Colonic mucosa (tissue), 4 donors: Measurements from ENCODE around the gene PSMC6. TPM values are rescaled to one million over a fixed set of nuclear protein-coding genes. Genes with fewer than 3 reads are reported as not detected.
A peak's percentile ranks its signal among the peaks of the same experiment; 100 is the strongest.

Experiments
- DNase-seq: peaks from one replicate; pipeline ENCODE4 v3.0.0-alpha.2; 2020
- H3K27ac ChIP-seq: fragments of 200-600 bp; one replicate; pipeline ENCODE4 v1.8.0; 2021
- H3K27me3 ChIP-seq: fragments of 200-600 bp; one replicate; pipeline ENCODE4 v1.8.0; 2021
- H3K36me3 ChIP-seq: fragments of 200-600 bp; one replicate; pipeline ENCODE4 v1.8.0; 2021
- H3K4me1 ChIP-seq: fragments of 200-600 bp; one replicate; pipeline ENCODE4 v1.8.0; 2021; ENCODE audit warnings: mild to moderate bottlenecking
- H3K4me3 ChIP-seq: fragments of 200-600 bp; one replicate; pipeline ENCODE4 v1.8.0; 2021
- H3K9ac ChIP-seq, 2 donors: one replicate each; pipeline ENCODE4 v1.7.0; 2013; ENCODE audit warnings: control low read depth in 2 of 2, low read depth in 2 of 2, low read length in 2 of 2
- H3K9me3 ChIP-seq: fragments of 200-600 bp; one replicate; pipeline ENCODE4 v1.8.0; 2021
- intact Hi-C: fragments of 100-400 bp; cut with DNase I; formaldehyde crosslinking; loops from one replicate; pipeline ENCODE4 v1.14.1; 2022
- total RNA-seq, 2 donors: library from RNA; stranded (reverse); fragmentation: NEBNext Ultra II Directional in 1 of 2; extraction: Animal tissue kit (Norgen Biotek cat#: 25700) in 1 of 2; gene quantifications; one replicate each; pipeline ENCODE4 v1.2.1, GENCODE V29; 2021
- TF ChIP-seq, protein P1 (sequence below): fragments of 200-600 bp; IDR thresholded peaks from one replicate; pipeline ENCODE4 v1.8.0; 2022; ENCODE audit warnings: antibody characterized with exemption, mild to moderate bottlenecking
- donor health status: healthy.
- donor health status: DM: no; HTN: no; CAD: no.
- donor health status: DM: no; HTN: no; CAD: no.

Gene PSMC6
- total RNA-seq, 2 donors from 2014 or later: 71.1 to 76.8 TPM

DNA sequence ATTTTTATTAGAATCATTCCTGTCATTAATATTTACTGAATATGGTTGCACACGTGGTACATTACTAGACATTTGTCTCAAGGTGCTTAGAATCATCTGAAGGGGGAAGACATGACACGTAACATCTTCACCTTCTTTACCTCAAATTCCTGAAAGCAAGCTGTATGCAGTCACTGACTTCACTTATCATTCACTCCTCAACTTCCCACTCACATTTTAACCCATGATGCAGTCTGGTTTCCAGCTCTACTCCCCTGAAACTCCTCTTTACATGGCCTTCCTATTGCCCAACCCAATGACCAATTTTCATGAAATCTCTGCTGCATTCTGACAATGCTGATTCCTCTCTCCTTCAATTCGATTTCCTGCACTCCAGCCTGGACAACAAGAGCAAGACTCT is 5.8 kb upstream of the PSMC6 start:
- no peaks in the 10 kb centered on the region for H3K4me1 ChIP-seq
- TF ChIP-seq, protein P1, sequence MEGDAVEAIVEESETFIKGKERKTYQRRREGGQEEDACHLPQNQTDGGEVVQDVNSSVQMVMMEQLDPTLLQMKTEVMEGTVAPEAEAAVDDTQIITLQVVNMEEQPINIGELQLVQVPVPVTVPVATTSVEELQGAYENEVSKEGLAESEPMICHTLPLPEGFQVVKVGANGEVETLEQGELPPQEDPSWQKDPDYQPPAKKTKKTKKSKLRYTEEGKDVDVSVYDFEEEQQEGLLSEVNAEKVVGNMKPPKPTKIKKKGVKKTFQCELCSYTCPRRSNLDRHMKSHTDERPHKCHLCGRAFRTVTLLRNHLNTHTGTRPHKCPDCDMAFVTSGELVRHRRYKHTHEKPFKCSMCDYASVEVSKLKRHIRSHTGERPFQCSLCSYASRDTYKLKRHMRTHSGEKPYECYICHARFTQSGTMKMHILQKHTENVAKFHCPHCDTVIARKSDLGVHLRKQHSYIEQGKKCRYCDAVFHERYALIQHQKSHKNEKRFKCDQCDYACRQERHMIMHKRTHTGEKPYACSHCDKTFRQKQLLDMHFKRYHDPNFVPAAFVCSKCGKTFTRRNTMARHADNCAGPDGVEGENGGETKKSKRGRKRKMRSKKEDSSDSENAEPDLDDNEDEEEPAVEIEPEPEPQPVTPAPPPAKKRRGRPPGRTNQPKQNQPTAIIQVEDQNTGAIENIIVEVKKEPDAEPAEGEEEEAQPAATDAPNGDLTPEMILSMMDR: no peak
- H3K9ac ChIP-seq: no peak overlapping the region
- H3K27me3 ChIP-seq: no peaks in the 10 kb centered on the region
- intact Hi-C loops: no loop called here
- no peak overlapping the region for H3K4me3 ChIP-seq
- no peaks in the 10 kb centered on the region for H3K9me3 ChIP-seq
- peak overlapping the region; percentile 56 for H3K27ac ChIP-seq
- H3K36me3 ChIP-seq: no peaks in the 10 kb centered on the region
- DNase-seq: no peak

GRCh38 chr14:52703225-52703624 is 3.8 kb upstream of the PSMC6 start:
- Histone ChIP-seq H3K4me3 (no peak overlapping the region), H3K4me1 (no peaks in the 10 kb centered on the region), H3K36me3 (no peaks in the 10 kb centered on the region), H3K9me3 (no peaks in the 10 kb centered on the region), H3K27ac (peak overlapping the region; percentile 26), H3K27me3 (no peaks in the 10 kb centered on the region), H3K9ac (no peak overlapping the region)
- TF ChIP-seq, protein P1: no peak
- peak; percentile 64 for DNase-seq
- intact Hi-C loops: no loop called here

- intact Hi-C loops: no loop called here
- Histone ChIP-seq H3K4me1 (no peaks in the 10 kb centered on the region), H3K27ac (peak overlapping the region; percentile 26), H3K9ac (no peak overlapping the region), H3K36me3 (peaks cover under 1% of the 10 kb centered on the region), H3K9me3 (no peaks in the 10 kb centered on the region), H3K27me3 (no peaks in the 10 kb centered on the region), H3K4me3 (no peak overlapping the region)
- TF ChIP-seq, protein P1: no peak
- no peak for DNase-seq
Measured at GRCh38 chr14:52703664-52704063, 3.3 kb upstream of the PSMC6 start.

GRCh38 chr14:52706286-52706685 is 714 bp upstream of the PSMC6 start:
- H3K9ac ChIP-seq: peak overlapping the region in 1 of 2 donors; percentile 87
- TF ChIP-seq, protein P1: no peak
- H3K4me3 ChIP-seq: peak overlapping the region; percentile 70
- peak overlapping the region; percentile 79 for H3K27ac ChIP-seq
- no peak for DNase-seq
- no peaks in the 10 kb centered on the region for H3K4me1 ChIP-seq
- H3K9me3 ChIP-seq: no peaks in the 10 kb centered on the region
- intact Hi-C loops: no loop called here
- no peaks in the 10 kb centered on the region for H3K27me3 ChIP-seq
- H3K36me3 ChIP-seq: peaks cover 5% of the 10 kb centered on the region

DNA sequence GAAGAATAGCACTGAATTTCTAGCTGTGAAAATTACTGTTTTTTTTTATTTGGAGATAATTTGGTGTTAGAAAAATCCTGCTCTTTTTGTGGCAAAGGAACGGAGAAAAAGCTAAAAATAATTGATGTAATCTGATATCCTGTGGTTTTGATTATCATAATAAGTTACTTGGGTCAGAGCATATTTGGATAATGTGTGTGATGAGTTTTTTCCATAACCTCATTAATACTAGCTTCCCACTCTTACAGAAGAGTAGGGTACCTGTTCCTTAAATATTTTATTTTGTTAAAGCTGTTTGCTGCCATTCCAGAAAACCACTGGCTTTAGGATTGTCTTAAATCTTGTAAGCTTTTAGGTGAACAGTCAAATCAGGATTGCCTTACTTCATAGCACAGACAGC is 4.7 kb downstream of the PSMC6 start:
- H3K36me3 ChIP-seq: peaks cover 24% of the 10 kb centered on the region
- no peak overlapping the region for H3K9ac ChIP-seq
- no peak overlapping the region for H3K4me3 ChIP-seq
- intact Hi-C loops: no loop called here
- TF ChIP-seq, protein P1: no peak
- no peaks in the 10 kb centered on the region for H3K27me3 ChIP-seq
- H3K27ac ChIP-seq: no peak overlapping the region
- no peak for DNase-seq
- no peaks in the 10 kb centered on the region for H3K4me1 ChIP-seq
- H3K9me3 ChIP-seq: no peaks in the 10 kb centered on the region

DNA sequence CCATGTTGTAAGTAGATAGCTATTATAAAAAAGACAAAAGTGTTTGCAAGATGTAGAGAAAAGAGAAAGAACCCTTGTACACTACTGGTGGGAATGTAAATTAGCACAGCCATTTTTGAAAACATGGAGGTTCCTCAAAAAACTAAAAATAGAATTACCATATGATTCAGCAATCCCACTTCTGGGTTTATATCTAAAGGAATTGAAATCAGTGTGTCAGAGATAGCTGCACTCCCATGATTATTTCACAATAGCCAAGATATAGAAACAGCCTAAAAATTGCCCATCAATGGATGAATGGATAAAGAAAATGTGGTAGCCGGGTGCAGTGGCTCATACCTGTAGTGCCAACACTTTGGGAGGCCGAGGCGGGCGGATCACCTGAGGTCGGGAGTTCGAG is 9.2 kb downstream of the PSMC6 start:
- no peak for DNase-seq

More for the DNA sequence above, 9.2 kb downstream of the PSMC6 start:
- Histone ChIP-seq H3K4me1 (no peaks in the 10 kb centered on the region), H3K9ac (no peak overlapping the region), H3K4me3 (no peak overlapping the region), H3K36me3 (peaks cover 27% of the 10 kb centered on the region), H3K27me3 (no peaks in the 10 kb centered on the region), H3K9me3 (no peaks in the 10 kb centered on the region), H3K27ac (no peak overlapping the region)
- intact Hi-C loops: no loop called here
- TF ChIP-seq, protein P1: no peak
